HFFc6 (cell line): ENCODE data around the gene CES5A. TPM values are rescaled to one million over a fixed set of nuclear protein-coding genes. Genes with fewer than 3 reads are reported as not detected.
"Not testable (repeated sequence)": the region's sequence is repeated elsewhere in the genome, so short reads cannot be mapped to it uniquely, and the experiment has no call there.

ENCODE experiments used
- DNase-seq: peaks from one replicate; pipeline ENCODE4 v3.0.0-alpha.2; 2018
- H3K27ac Mint-ChIP-seq: 2 replicates; pipeline ENCODE4 v1.8.0; 2020; ENCODE audit warnings: mild to moderate bottlenecking, mixed read lengths
- H3K27me3 Mint-ChIP-seq: 2 replicates; pipeline ENCODE4 v1.8.0; 2021; ENCODE audit warnings: mild to moderate bottlenecking, moderate library complexity, mixed read lengths; ENCODE audit not compliant: insufficient read depth
- H3K36me3 Mint-ChIP-seq: 2 replicates; pipeline ENCODE4 v1.8.0; 2021; ENCODE audit warnings: low read depth, mixed read lengths
- H3K4me1 Mint-ChIP-seq: 2 replicates; pipeline ENCODE4 v1.8.0; 2020; ENCODE audit warnings: low read depth, mixed read lengths
- H3K4me3 Mint-ChIP-seq: 2 replicates; pipeline ENCODE4 v1.8.0; 2020; ENCODE audit warnings: mild to moderate bottlenecking, moderate library complexity, mixed read lengths
- H3K9me3 Mint-ChIP-seq: 2 replicates; pipeline ENCODE4 v1.8.0; 2020; ENCODE audit warnings: mild to moderate bottlenecking, mixed read lengths
- total RNA-seq, 6 experiments: library from RNA; stranded (reverse); fragmentation: NEBNext Ultra II Directional; extraction: Animal tissue kit (Norgen Biotek cat#: 25700); gene quantifications; 2 replicates in 1 of 6; 3 replicates in 5 of 6; pipeline ENCODE4 v1.2.3, GENCODE V29; 2021
- TF ChIP-seq, protein P1 (sequence below): fragments of 200-600 bp; sonication (generic); IDR thresholded peaks from 2 replicates; pipeline ENCODE4 v1.5.0; 2021; ENCODE audit warnings: antibody characterized with exemption, mild to moderate bottlenecking

The CES5A gene
- total RNA-seq, 6 experiments from 2014 or later, result not detected

DNA sequence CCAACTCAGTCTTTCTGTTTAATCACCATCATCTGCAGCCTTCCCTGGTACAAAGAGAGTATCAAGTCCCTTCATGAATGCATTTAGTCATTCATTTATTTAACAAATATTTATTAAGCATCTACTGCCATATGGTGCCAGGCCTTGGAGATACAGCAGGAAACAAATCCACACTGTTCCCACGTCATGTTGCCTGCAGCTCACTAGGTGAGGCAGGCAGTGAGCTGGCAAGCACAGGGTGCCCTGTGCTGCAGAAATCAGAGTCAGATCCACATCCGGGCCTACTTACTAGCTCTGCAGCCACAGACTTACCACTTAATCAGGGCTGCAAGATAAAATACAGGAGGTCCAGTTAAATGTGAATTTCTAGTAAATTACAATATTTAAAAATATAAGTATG is 38.5 kb upstream of the CES5A start:
- Mint-ChIP-seq H3K36me3 (no peaks in the 10 kb centered on the region), H3K9me3 (peaks cover 31% of the 10 kb centered on the region), H3K27me3 (peaks cover 1% of the 10 kb centered on the region; the same call in 1 of the 2 replicates), H3K27ac (no peak overlapping the region), H3K4me1 (no peaks in the 10 kb centered on the region), H3K4me3 (no peak overlapping the region)
- TF ChIP-seq, protein P1, sequence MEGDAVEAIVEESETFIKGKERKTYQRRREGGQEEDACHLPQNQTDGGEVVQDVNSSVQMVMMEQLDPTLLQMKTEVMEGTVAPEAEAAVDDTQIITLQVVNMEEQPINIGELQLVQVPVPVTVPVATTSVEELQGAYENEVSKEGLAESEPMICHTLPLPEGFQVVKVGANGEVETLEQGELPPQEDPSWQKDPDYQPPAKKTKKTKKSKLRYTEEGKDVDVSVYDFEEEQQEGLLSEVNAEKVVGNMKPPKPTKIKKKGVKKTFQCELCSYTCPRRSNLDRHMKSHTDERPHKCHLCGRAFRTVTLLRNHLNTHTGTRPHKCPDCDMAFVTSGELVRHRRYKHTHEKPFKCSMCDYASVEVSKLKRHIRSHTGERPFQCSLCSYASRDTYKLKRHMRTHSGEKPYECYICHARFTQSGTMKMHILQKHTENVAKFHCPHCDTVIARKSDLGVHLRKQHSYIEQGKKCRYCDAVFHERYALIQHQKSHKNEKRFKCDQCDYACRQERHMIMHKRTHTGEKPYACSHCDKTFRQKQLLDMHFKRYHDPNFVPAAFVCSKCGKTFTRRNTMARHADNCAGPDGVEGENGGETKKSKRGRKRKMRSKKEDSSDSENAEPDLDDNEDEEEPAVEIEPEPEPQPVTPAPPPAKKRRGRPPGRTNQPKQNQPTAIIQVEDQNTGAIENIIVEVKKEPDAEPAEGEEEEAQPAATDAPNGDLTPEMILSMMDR, result no peak
- DNase-seq, result no peak

DNA sequence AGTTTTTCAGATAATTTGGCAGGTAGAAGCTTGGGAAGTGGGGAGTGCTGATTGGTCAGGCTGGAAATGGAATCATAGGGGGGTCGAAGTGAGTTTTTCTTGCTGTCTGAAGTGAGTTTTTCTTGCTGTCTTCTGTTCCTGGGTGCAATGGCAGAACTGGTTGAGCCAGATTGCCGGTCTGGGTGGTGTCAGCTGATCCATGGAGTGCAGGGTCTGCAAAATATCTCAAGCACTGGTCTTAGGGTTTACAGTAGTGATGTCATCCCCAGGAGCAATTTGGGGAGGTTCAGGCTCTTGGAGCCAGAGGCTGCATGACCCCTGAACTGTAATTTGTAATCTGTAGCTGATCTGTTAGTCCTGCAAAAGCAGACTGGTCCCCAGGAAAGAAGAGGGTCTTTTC is 37.9 kb upstream of the CES5A start:
- not testable (repeated sequence) for H3K27me3 Mint-ChIP-seq, H3K4me1 Mint-ChIP-seq, H3K27ac Mint-ChIP-seq, H3K36me3 Mint-ChIP-seq, DNase-seq, H3K4me3 Mint-ChIP-seq
- H3K9me3 Mint-ChIP-seq, result peaks cover 31% of the 10 kb centered on the region

DNA sequence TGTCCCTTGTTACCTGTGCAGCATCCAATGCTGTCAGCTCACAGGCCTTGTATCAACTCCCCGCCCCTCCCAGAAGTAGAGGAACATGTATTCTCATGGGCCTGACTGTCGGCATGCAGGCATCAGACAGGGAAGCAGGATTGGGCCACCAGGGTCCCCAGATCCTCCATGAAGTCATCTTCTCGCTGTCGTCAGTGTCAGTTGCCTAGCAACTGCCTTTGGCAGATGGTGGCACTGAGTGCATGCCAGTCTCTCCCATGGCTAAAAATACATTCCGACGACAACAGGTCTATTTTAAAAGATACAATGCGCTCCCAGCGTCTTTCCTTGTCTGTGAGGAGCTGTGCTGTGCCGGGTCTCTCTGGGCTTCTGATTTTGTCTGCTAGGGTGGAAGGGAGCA is 36.8 kb upstream of the CES5A start:
- DNase-seq, result no peak
- Mint-ChIP-seq H3K36me3 (no peaks in the 10 kb centered on the region), H3K4me3 (no peak overlapping the region), H3K4me1 (no peaks in the 10 kb centered on the region), H3K27ac (no peak overlapping the region), H3K9me3 (peaks cover 34% of the 10 kb centered on the region), H3K27me3 (peaks cover 1% of the 10 kb centered on the region; the same call in 1 of the 2 replicates)
- TF ChIP-seq, protein P1, result no peak

DNA sequence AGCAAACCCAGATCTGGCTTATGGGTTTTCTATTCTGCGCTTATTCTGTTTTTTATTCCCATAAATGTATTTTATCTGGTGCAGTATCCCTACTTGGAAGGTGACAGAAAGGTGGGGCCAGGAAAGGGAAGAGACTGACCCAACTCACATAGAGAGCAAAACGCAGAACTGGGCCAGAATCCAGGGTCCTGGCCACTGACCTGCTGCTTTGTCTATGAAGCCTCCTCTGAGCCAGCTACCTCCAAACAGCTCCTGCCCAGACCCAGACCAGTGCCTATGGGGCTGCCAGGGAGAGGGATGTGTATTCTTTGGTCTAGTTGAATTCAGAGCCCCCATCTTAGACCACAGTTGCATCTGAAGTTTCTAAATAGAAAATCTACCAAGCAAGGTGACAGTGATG is 36.4 kb upstream of the CES5A start:
- Mint-ChIP-seq H3K4me1 (no peaks in the 10 kb centered on the region), H3K9me3 (peaks cover 34% of the 10 kb centered on the region), H3K27ac (no peak overlapping the region), H3K4me3 (no peak overlapping the region), H3K27me3 (peaks cover 1% of the 10 kb centered on the region; the same call in 1 of the 2 replicates), H3K36me3 (no peaks in the 10 kb centered on the region)
- TF ChIP-seq, protein P1, result no peak
- DNase-seq, result no peak

DNA sequence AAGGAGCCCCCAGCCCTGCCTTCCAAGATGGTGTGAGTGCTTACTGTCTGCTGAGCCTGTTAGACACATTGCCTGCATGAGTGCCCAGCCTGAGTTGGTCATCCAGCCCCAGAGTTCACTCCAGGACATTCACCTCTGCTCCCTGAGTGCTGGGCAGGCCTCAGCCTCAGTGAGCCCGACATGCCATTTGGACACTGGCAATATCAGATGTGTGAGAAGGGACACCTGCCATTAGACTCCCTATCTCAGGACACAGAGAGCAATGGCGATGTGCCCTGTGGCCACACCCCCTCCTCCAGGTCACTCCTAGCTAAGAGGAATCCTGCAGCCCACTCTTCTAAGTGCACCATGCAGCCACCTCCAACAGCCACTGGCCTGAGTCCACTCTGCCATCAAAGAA is 34.7 kb upstream of the CES5A start:
- no peak for DNase-seq
- no peak overlapping the region for H3K4me3 Mint-ChIP-seq
- H3K9me3 Mint-ChIP-seq, result peaks cover 46% of the 10 kb centered on the region
- peaks cover 1% of the 10 kb centered on the region; the same call in 1 of the 2 replicates for H3K27me3 Mint-ChIP-seq
- TF ChIP-seq, protein P1, result no peak
- no peaks in the 10 kb centered on the region for H3K4me1 Mint-ChIP-seq
- H3K27ac Mint-ChIP-seq, result no peak overlapping the region
- H3K36me3 Mint-ChIP-seq, result no peaks in the 10 kb centered on the region

DNA sequence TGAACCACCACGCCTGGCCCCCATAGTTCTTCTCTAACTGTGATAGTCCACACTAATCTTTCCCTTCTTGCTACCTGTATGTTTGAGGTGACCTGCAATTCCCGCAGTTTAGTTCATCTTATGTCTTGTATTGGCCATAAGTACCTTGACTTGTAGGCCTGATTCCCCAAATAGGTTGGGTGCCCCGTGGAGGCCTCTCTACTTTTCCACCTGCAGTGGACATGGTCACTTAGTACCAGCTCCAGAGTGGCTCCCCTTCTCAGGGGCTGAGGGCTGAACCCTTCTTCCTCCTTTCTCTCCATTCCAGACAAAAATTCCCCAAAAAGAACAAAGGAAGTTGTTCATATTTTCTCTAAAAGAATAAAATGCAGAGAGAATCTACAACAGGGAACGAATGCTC is 33.5 kb upstream of the CES5A start:
- no peak overlapping the region for H3K27ac Mint-ChIP-seq
- H3K9me3 Mint-ChIP-seq, result peaks cover 53% of the 10 kb centered on the region
- H3K4me3 Mint-ChIP-seq, result no peak overlapping the region
- H3K4me1 Mint-ChIP-seq, result no peaks in the 10 kb centered on the region
- TF ChIP-seq, protein P1, result no peak
- peaks cover 1% of the 10 kb centered on the region; the same call in 1 of the 2 replicates for H3K27me3 Mint-ChIP-seq
- H3K36me3 Mint-ChIP-seq, result no peaks in the 10 kb centered on the region
- DNase-seq, result no peak
